Measurements from ENCODE around the gene MAP2K4.

Gene MAP2K4

DNA sequence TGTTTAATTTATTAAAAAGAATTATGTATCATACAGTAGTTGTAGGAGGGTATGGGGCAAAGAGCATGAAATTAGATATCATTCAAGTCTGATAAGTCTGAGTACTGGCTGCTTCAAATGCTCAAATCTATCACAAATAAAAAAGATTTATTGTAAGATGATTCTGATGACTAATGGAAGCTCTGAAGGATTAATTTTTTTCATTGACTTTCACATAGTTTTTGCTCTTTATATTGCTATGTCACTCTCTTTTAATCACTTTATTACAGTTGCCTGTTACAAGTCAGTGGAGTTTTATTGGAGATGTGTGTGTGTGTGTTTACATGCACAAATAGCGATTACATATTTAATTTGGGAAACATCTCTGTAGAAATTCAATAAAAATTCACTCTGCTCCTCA is 15.0 kb downstream of the MAP2K4 start:
- TF ChIP-seq, protein P1, sequence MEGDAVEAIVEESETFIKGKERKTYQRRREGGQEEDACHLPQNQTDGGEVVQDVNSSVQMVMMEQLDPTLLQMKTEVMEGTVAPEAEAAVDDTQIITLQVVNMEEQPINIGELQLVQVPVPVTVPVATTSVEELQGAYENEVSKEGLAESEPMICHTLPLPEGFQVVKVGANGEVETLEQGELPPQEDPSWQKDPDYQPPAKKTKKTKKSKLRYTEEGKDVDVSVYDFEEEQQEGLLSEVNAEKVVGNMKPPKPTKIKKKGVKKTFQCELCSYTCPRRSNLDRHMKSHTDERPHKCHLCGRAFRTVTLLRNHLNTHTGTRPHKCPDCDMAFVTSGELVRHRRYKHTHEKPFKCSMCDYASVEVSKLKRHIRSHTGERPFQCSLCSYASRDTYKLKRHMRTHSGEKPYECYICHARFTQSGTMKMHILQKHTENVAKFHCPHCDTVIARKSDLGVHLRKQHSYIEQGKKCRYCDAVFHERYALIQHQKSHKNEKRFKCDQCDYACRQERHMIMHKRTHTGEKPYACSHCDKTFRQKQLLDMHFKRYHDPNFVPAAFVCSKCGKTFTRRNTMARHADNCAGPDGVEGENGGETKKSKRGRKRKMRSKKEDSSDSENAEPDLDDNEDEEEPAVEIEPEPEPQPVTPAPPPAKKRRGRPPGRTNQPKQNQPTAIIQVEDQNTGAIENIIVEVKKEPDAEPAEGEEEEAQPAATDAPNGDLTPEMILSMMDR (IDR thresholded peaks at IDR 0.05; ENCODE audit: control insufficient read depth, insufficient read depth, low read depth, low read length, missing control alignments) = no peak
- no peak overlapping the region for H3K4me3 ChIP-seq (ENCODE audit: control insufficient read depth, low read depth, low read length)
- DNase-seq (ENCODE audit: low read depth) = no peak

DNA sequence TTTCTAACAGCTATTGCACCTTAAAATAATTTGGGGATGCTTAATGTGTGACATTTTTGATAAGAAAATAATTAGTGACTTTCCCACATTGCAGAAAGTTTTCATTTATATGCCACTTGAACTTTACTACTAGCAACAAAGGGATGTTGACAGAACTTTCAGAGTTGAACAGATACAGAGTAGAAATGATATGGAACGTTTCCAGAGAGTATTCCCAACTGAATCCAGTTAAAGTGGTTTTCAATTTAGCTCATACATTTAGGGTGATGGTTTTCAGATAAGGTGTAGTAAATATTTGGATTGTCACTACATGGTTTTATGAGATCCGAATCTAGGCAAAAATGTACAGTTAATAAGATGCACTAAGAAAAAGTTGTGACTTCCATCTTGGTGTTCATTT is 17.3 kb downstream of the MAP2K4 start:
- DNase-seq (ENCODE audit: low read depth) = no peak
- H3K4me3 ChIP-seq (ENCODE audit: control insufficient read depth, low read depth, low read length) = no peak overlapping the region
- TF ChIP-seq, protein P1 (IDR thresholded peaks at IDR 0.05; ENCODE audit: control insufficient read depth, insufficient read depth, low read depth, low read length, missing control alignments) = no peak

DNA sequence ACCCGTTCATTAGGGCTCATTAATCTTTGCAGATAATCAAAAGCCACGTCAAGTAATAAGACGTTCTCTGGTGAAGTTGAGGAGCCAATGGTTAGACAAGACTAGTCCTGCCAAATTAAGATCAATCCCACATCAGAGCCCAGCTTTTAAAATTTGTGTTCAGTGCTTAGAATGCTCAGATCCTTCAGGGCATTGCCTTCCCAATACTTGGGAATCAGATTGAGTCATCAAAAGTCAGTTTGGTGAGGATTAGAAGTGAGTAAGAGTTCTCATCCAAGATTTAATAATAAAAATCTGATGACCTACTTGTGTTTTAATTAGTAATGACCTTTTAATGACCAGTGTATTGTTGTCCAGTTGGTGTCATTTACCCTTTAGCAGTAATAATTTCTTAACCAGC is 19.8 kb downstream of the MAP2K4 start:
- TF ChIP-seq, protein P1 (IDR thresholded peaks at IDR 0.05; ENCODE audit: control insufficient read depth, insufficient read depth, low read depth, low read length, missing control alignments) = no peak
- no peak for DNase-seq (ENCODE audit: low read depth)
- no peak overlapping the region for H3K4me3 ChIP-seq (ENCODE audit: control insufficient read depth, low read depth, low read length)

DNA sequence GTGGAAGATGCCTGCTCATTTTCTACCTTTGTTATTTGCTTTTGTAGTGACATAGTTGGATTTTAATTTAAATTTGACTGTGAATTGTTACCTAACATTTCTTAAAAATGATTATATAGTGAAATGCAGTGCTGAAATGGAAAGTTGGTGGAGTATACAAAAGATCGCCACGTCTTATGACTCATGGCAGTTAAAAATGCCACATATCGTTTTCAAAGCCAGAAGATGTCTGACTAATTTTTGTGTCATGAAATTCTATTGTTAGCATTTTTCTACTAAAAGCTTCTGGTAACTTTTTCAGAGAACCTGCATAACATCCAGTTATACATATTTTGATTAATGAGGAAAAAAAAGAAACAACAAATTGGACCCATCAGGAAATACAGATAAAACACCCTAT is 20.6 kb downstream of the MAP2K4 start:
- peak; percentile 29 for DNase-seq (ENCODE audit: low read depth)
- no peak overlapping the region for H3K4me3 ChIP-seq (ENCODE audit: control insufficient read depth, low read depth, low read length)
- TF ChIP-seq, protein P1 (IDR thresholded peaks at IDR 0.05; ENCODE audit: control insufficient read depth, insufficient read depth, low read depth, low read length, missing control alignments) = no peak

DNA sequence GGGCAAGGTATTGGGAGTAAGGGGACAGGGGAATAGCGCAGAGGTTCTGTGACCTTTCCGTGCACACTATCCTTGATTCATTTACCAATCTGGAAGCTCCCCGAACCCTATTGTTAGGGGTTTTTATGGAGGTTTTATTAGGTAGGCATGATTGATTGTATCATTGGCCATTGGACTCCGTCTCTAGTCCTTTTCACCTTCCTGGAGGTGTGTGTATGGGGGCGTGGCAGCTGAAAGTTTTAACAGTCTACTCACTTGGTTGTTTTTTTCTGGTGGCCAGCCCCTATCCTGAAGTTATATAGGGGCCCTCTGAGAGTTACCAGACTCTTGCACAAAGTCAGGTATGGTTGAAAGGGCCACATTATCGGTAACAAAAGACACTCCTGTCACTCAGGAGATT is 23.0 kb downstream of the MAP2K4 start:
- no peak overlapping the region for H3K4me3 ChIP-seq (ENCODE audit: control insufficient read depth, low read depth, low read length)
- TF ChIP-seq, protein P1 (IDR thresholded peaks at IDR 0.05; ENCODE audit: control insufficient read depth, insufficient read depth, low read depth, low read length, missing control alignments) = no peak
- no peak for DNase-seq (ENCODE audit: low read depth)

DNA sequence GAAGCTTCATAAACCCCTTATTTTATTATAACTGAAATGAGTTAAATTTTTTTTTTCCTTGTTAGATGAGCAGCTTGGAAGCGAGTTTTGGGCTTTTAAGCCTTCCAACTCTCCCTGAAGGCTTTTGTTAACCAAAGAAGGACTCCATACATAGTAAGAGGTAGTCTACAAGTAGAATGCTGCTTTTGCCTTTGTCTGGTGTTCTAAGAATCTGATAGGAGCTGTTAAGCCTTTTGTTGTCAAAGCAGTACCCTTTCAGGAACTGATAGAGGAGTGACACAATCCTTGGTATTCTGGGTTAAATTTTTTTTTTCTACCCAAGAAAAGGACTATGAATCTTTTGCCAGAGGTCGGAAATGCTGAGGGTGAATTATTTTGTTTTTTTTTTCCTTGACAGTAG is 26.1 kb downstream of the MAP2K4 start:
- TF ChIP-seq, protein P1 (IDR thresholded peaks at IDR 0.05; ENCODE audit: control insufficient read depth, insufficient read depth, low read depth, low read length, missing control alignments) = no peak
- no peak overlapping the region for H3K4me3 ChIP-seq (ENCODE audit: control insufficient read depth, low read depth, low read length)
- DNase-seq (ENCODE audit: low read depth) = no peak
